Adipocyte (in vitro differentiated cells): ENCODE data around the gene APLNR.

Experiments used
- DNase-seq: peaks from one replicate; pipeline ENCODE4 v3.0.0-alpha.2; 2015; ENCODE audit warnings: low read depth
- H3K27me3 ChIP-seq: replicated peaks from 2 replicates; pipeline ENCODE4 v1.7.0; 2013; ENCODE audit warnings: mild to moderate bottlenecking, low read length, moderate library complexity; ENCODE audit not compliant: control insufficient read depth, insufficient read depth
- H3K36me3 ChIP-seq: 2 replicates; pipeline ENCODE4 v1.7.0; 2013; ENCODE audit warnings: low read length, mild to moderate bottlenecking, moderate library complexity; ENCODE audit not compliant: control insufficient read depth, insufficient read depth, severe bottlenecking
- H3K4me1 ChIP-seq: 2 replicates; pipeline ENCODE4 v1.7.0; 2013; ENCODE audit warnings: mild to moderate bottlenecking, low read length, moderate library complexity; ENCODE audit not compliant: control insufficient read depth, insufficient read depth
- H3K4me3 ChIP-seq: 2 replicates; pipeline ENCODE4 v1.7.0; 2013; ENCODE audit warnings: mild to moderate bottlenecking, low read length, moderate library complexity
- H3K9ac ChIP-seq: 2 replicates; pipeline ENCODE4 v1.7.0; 2013; ENCODE audit warnings: mild to moderate bottlenecking, low read length, moderate library complexity
- H3K9me3 ChIP-seq: 2 replicates; pipeline ENCODE4 v1.7.0; 2013; ENCODE audit warnings: mild to moderate bottlenecking, low read length, moderate library complexity; ENCODE audit not compliant: control insufficient read depth

APLNR gene

DNA sequence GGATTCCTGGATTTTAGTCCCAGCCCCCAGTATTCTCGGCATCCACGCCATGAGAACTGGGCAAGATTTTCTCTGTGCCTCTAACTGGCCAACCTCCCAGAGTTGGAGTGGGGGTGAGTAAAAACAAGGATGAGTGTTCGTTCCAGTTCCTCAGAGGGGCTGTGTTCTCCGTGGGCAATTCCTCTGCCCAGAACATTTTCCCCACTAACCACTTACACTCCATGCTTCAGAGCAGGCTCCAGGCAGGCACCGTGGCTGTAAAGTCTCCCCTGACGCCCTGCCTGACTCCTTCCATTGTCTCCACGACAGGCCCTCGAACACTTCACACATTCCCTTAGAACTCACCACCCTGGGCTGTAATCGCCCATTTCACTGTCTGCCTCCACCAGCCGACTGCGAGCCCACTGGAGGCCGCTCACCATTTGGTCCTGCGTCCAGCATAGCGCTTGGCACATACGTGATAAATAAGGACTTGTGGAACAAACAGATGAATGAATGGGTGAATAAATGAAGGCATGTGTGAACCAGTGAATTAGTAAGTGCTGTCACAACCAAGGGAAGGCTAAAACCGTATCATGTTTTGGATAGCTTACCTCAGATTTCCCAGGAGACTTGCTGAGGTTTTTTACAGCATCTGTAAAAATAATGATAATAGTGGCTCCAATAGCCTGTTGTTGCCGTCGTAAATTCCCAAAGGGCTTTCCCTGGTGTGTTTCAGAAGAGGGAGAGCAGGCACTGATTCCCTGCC is 6.1 kb downstream of the APLNR start:
- H3K9ac ChIP-seq: peak overlapping the region; percentile 56
- peaks cover 29% of the 10 kb centered on the region for H3K27me3 ChIP-seq
- peaks cover 21% of the 10 kb centered on the region for H3K4me1 ChIP-seq
- peak overlapping the region; percentile 59 for H3K4me3 ChIP-seq
- no peaks in the 10 kb centered on the region for H3K9me3 ChIP-seq
- H3K36me3 ChIP-seq: no peaks in the 10 kb centered on the region
- no peak for DNase-seq

DNA sequence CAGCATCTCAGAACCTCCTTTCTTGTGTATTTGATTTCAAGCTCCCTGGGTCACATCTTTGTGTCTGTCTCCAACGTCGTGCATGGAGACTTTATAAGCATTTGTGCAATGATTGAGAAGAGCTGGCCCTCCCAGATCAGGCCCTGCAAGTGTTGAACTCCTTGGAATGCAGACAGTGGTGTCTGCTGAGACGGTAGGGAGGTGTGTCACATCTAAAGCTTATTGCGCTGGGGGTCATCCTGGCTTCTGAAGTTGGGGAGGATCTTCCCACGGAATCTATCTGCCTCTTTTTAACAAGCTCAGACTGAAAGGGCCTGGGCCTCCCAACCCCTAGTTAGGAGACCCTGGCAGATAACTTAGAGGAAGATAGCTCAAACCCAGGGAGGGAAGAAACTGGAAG is 6.7 kb downstream of the APLNR start:
- H3K4me3 ChIP-seq: no peak overlapping the region
- H3K36me3 ChIP-seq: no peaks in the 10 kb centered on the region
- peaks cover 21% of the 10 kb centered on the region for H3K4me1 ChIP-seq
- no peak overlapping the region for H3K9ac ChIP-seq
- no peaks in the 10 kb centered on the region for H3K9me3 ChIP-seq
- DNase-seq: no peak
- peaks cover 25% of the 10 kb centered on the region for H3K27me3 ChIP-seq

DNA sequence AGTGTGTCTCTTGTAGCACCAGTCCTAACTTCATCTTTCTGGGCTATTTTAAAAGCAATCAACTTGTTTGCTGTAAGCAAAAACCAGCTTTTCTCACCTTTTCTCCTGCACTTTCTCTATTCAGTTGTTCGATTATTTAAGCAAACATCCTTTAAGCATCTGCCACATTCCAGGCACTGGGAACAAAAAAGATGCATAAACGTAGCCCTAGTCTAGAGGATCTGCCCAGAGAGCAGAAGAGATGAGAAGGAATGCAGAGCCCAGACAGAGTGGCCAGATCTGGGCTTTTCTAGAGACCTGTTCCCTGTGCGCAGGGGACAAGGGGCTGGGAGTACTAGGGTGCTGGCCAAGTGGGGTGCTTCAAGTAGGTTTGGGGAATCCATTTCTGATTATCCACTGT is 8.4 kb downstream of the APLNR start:
- Histone ChIP-seq H3K36me3 (no peaks in the 10 kb centered on the region), H3K4me1 (peaks cover 21% of the 10 kb centered on the region), H3K4me3 (no peak overlapping the region), H3K27me3 (peaks cover 9% of the 10 kb centered on the region), H3K9me3 (no peaks in the 10 kb centered on the region), H3K9ac (no peak overlapping the region)
- no peak for DNase-seq

DNA sequence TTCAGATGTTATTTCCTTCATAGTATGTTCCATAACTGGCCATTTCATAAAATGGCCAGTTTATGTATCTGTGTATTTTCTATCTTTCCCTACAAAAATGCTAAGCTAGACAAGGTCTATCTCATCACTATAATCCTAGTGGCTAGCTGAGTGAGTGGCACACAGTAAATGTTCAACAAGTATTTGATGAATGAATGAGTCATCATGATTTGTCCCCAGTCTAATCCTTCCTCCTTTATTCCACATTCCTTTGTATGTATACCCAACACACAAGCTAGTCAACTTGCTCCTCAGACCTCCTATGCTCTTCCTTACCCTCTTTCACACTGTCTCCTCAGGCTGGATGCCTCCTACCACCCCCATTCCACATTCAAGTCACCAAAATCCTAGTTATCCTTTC is 12.5 kb downstream of the APLNR start:
- H3K36me3 ChIP-seq: no peaks in the 10 kb centered on the region
- no peak overlapping the region for H3K4me3 ChIP-seq
- H3K27me3 ChIP-seq: peaks cover 3% of the 10 kb centered on the region
- no peaks in the 10 kb centered on the region for H3K4me1 ChIP-seq
- no peaks in the 10 kb centered on the region for H3K9me3 ChIP-seq
- peak; percentile 50 for DNase-seq
- H3K9ac ChIP-seq: no peak overlapping the region

DNA sequence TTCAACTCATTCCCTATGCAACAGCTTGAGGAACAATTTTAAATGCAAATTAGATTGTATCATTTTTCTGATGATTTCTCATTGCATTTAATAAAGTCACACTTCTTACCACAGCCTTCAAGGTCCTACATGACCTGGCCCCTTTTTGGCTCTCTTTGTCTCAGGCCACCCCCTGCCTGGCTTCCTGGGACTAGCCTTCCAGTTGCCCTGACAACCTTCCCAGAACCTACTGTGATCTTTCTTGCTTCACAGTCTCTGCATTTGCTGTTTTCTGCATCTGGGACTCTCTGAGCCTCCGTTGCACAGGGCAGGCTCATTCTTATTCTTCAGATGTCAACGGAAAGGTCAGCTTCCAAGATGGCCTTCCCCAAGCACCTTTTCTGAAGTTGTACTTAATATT is 12.9 kb downstream of the APLNR start:
- Histone ChIP-seq H3K27me3 (peaks cover 3% of the 10 kb centered on the region), H3K4me1 (no peaks in the 10 kb centered on the region), H3K9me3 (no peaks in the 10 kb centered on the region)

DNA sequence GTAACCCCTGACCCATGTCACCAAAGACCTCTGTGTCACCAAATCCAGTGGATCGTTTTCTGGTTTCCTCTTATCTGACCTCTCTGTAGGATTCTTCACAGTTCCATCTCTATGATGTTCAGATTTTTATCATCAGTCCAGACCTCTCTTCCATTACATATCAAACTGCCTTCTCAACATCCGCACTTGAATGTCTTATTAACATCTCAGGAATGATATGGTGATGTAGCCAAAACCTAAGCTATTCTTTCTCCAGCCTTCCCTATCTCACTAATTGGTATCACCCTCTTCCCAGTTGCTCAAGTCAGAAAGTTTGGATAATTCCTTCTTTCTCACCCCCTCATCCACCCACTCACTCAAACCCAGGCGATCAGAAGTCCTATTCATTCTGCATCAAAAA is 13.4 kb downstream of the APLNR start:
- H3K9me3 ChIP-seq: no peaks in the 10 kb centered on the region
- H3K4me3 ChIP-seq: no peak overlapping the region
- H3K9ac ChIP-seq: no peak overlapping the region
- DNase-seq: no peak
- peaks cover 4% of the 10 kb centered on the region for H3K4me1 ChIP-seq
- H3K27me3 ChIP-seq: peaks cover 3% of the 10 kb centered on the region
- no peaks in the 10 kb centered on the region for H3K36me3 ChIP-seq

More for the DNA sequence above, 12.9 kb downstream of the APLNR start:
- Histone ChIP-seq H3K9ac (no peak overlapping the region), H3K4me3 (no peak overlapping the region), H3K36me3 (no peaks in the 10 kb centered on the region)
- DNase-seq: no peak

DNA sequence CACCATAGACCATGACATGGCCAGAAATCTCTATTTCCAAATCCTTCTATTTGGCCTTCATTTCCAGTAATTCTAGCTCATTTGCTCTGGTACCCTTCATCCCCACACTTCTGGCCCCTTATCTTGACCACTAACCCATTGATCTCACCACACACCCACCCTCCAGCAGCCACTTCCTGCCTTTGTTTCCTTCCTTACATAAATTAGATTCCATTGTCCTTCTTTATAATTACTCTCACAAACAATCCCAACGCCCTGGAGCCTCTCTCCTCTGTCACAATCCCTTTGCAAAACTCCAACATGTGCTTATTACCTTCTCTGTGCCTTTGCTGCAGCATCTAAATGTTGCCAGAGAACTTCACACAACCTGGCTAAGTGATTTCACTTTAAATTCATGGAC is 14.8 kb downstream of the APLNR start:
- no peaks in the 10 kb centered on the region for H3K36me3 ChIP-seq
- DNase-seq: no peak

DNA sequence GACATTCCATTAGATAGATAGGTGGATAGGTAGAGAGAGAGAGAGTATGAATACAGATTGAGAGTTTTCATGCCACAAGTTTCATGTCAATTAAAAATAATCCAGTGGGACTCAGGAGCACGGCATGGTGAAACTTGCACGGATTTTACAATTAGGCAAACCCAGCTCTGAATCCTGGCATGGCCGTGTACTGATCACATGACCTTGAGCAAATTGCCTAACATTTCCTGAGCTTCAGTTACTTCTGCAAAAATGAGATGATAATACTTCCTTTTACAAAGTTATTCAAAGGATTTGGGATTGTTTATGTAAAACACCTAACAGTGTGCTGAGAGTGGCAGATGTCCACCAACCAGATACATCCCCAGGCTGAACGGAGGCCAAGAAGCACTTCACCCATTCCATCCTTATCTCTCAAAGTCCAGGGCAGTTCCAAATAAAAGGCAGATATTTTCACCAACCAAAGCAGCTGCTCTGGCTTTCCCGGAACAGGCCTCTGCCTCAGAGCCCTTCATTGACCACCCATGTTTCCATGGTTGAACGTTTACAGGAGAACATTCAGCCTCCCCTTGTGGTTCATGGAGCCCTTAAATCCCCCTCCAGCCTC is 17.9 kb downstream of the APLNR start:
- no peaks in the 10 kb centered on the region for H3K36me3 ChIP-seq

More for the DNA sequence above, 14.8 kb downstream of the APLNR start:
- no peaks in the 10 kb centered on the region for H3K27me3 ChIP-seq
- no peaks in the 10 kb centered on the region for H3K9me3 ChIP-seq
- H3K4me1 ChIP-seq: peaks cover 5% of the 10 kb centered on the region
- H3K9ac ChIP-seq: no peak overlapping the region
- no peak overlapping the region for H3K4me3 ChIP-seq

DNA sequence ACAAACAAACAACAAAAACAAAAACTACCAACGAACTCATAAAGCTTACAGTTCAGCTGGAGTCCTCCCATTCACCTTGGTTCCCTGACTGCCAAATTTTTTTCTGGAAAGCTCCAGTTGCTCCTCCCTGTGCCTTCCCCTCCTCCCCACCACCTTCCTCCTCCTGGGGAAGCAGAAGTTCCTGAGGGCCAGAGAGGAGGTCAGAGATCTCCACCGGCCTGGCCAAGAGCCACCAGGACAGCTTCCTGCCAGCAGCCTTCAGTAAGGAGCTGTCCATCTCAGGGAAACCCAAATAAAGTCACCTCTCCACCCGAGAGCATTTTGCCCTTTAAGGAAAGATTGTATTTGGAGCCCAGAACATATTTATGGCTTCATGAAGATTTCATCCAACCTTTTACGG is 20.0 kb downstream of the APLNR start:
- H3K4me1 ChIP-seq: peaks cover 20% of the 10 kb centered on the region

More for the DNA sequence above, 17.9 kb downstream of the APLNR start:
- no peak overlapping the region for H3K4me3 ChIP-seq
- H3K9ac ChIP-seq: no peak overlapping the region
- H3K27me3 ChIP-seq: no peaks in the 10 kb centered on the region
- DNase-seq: peak; percentile 42
- no peaks in the 10 kb centered on the region for H3K9me3 ChIP-seq
- peaks cover 13% of the 10 kb centered on the region for H3K4me1 ChIP-seq

DNA sequence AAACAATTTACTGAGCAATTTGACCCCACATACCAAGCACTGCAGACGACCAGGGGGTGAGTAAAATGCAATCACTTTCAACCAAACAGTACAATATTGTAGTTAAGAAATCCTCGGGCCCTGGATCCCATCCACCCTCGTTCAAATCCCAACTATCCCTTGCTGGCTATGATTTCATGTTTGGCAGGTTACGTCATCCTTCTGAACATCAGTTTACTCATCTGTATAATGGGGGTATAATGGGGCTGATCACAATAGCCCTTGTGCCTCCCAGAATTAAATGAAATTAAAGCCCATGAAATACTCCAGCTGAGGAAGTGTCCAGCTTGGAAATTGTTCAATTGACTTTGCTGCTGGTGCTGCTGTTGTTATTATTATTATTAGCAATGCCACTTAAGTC is 20.6 kb downstream of the APLNR start:
- Histone ChIP-seq H3K36me3 (no peaks in the 10 kb centered on the region), H3K27me3 (no peaks in the 10 kb centered on the region)

More for the DNA sequence above, 20.0 kb downstream of the APLNR start:
- Histone ChIP-seq H3K9ac (no peak overlapping the region), H3K4me3 (no peak overlapping the region), H3K36me3 (no peaks in the 10 kb centered on the region), H3K27me3 (no peaks in the 10 kb centered on the region), H3K9me3 (no peaks in the 10 kb centered on the region)
- DNase-seq: no peak

DNA sequence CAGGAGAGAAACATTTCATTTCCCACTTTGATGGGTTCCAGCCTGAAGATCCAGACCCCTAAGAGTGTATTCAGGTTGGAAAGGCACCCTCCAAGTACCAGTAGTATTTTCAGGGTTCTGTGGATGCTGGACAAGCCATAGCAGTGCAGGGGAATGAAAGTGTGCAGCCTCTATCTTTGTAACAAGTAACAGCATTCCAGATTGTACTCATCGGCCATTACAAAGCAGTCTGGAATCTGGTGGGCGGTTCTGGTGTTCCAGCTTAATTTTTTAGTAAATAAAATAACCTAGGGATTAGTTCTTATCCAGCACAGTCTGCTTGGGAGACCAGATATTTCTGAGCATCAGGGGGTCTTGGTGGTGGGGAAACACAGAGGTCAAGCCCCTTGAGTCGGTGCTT is 22.6 kb downstream of the APLNR start:
- Histone ChIP-seq H3K27me3 (no peaks in the 10 kb centered on the region), H3K4me1 (peaks cover 20% of the 10 kb centered on the region)
- peak; percentile 85 for DNase-seq

More for the DNA sequence above, 20.6 kb downstream of the APLNR start:
- Histone ChIP-seq H3K9me3 (no peaks in the 10 kb centered on the region), H3K9ac (no peak overlapping the region), H3K4me3 (no peak overlapping the region), H3K4me1 (peaks cover 20% of the 10 kb centered on the region)
- DNase-seq: no peak

More for the DNA sequence above, 22.6 kb downstream of the APLNR start:
- Histone ChIP-seq H3K9ac (peak overlapping the region; percentile 9), H3K9me3 (no peaks in the 10 kb centered on the region), H3K4me3 (peak overlapping the region; percentile 20), H3K36me3 (no peaks in the 10 kb centered on the region)
